Endodermal cell (in vitro differentiated cells): ENCODE data around the gene DBNDD2. TPM values are rescaled to one million over a fixed set of nuclear protein-coding genes. Genes with fewer than 3 reads are reported as not detected.

Experiments used
- DNase-seq: peaks from one replicate; pipeline ENCODE4 v3.0.0-alpha.2; 2017
- H3K27ac ChIP-seq: 2 replicates; pipeline ENCODE4 v1.5.1; 2013; ENCODE audit warnings: mild to moderate bottlenecking, low read depth, low read length, moderate library complexity
- H3K27me3 ChIP-seq: 2 replicates; pipeline ENCODE4 v1.6.1; 2013; ENCODE audit warnings: mild to moderate bottlenecking, low read length, moderate library complexity; ENCODE audit not compliant: insufficient read depth, control insufficient read depth, poor library complexity, severe bottlenecking
- H3K36me3 ChIP-seq: 2 replicates; pipeline ENCODE4 v1.7.0; 2013; ENCODE audit warnings: mild to moderate bottlenecking, low read length, moderate library complexity; ENCODE audit not compliant: control insufficient read depth, insufficient read depth
- H3K4me1 ChIP-seq: one replicate; pipeline ENCODE4 v1.7.0; 2013; ENCODE audit warnings: low read length; ENCODE audit not compliant: control insufficient read depth, insufficient read depth
- H3K4me3 ChIP-seq: 2 replicates; pipeline ENCODE4 v1.5.1; 2013; ENCODE audit warnings: mild to moderate bottlenecking, low read length, moderate library complexity
- H3K9ac ChIP-seq: 2 replicates; pipeline ENCODE4 v1.6.1; 2013; ENCODE audit warnings: mild to moderate bottlenecking, low read length, moderate library complexity; ENCODE audit not compliant: poor library complexity, severe bottlenecking; ENCODE audit errors: extremely low read depth
- H3K9me3 ChIP-seq: 2 replicates; pipeline ENCODE4 v1.6.1; 2013; ENCODE audit warnings: mild to moderate bottlenecking, low read length, moderate library complexity; ENCODE audit not compliant: control insufficient read depth
- H3K27ac Mint-ChIP-seq: 2 replicates; pipeline ENCODE4 v1.8.0; 2020; ENCODE audit warnings: mixed read lengths
- H3K27me3 Mint-ChIP-seq: 2 replicates; pipeline ENCODE4 v1.8.0; 2021; ENCODE audit warnings: mild to moderate bottlenecking, mixed read lengths; ENCODE audit not compliant: insufficient read depth
- H3K36me3 Mint-ChIP-seq: 2 replicates; pipeline ENCODE4 v1.8.0; 2020; ENCODE audit warnings: low read depth, mixed read lengths
- H3K4me1 Mint-ChIP-seq: 2 replicates; pipeline ENCODE4 v1.8.0; 2020; ENCODE audit warnings: mixed read lengths
- H3K4me3 Mint-ChIP-seq: 2 replicates; pipeline ENCODE4 v1.8.0; 2020; ENCODE audit warnings: mild to moderate bottlenecking, moderate library complexity, mixed read lengths
- H3K9me3 Mint-ChIP-seq: 2 replicates; pipeline ENCODE4 v1.8.0; 2020; ENCODE audit warnings: mild to moderate bottlenecking, mixed read lengths
- CTCF ChIP-seq: fragments of 200-600 bp; sonication (generic); conservative IDR thresholded peaks from 2 replicates; pipeline ENCODE4 v1.5.0; 2021; ENCODE audit warnings: antibody characterized with exemption, mild to moderate bottlenecking
- WGBS, 2 experiments: methylation state at CpG; one replicate each; pipeline versions ENCODE4 v1.1.5 to v1.1.7; 2013; ENCODE audit warnings: missing lambda C conversion rate in 2 of 2, mixed read lengths in 1 of 2; ENCODE audit not compliant: insufficient coverage in 1 of 2, insufficient read length in 1 of 2; 5-methylcytosine and 5-hydroxymethylcytosine counted together
- total RNA-seq, 2 donors: library from RNA; stranded (reverse); fragmentation: NEBNext Ultra II Directional in 1 of 2; extraction: Animal tissue kit (Norgen Biotek cat#: 25700) in 1 of 2; gene quantifications; 2 replicates in 1 of 2; 3 replicates in 1 of 2; pipeline ENCODE4 v1.2.1, GENCODE V29; 2021

Gene DBNDD2
- total RNA-seq, 2 donors from 2014 or later = 63.2 to 69.1 TPM

DNA sequence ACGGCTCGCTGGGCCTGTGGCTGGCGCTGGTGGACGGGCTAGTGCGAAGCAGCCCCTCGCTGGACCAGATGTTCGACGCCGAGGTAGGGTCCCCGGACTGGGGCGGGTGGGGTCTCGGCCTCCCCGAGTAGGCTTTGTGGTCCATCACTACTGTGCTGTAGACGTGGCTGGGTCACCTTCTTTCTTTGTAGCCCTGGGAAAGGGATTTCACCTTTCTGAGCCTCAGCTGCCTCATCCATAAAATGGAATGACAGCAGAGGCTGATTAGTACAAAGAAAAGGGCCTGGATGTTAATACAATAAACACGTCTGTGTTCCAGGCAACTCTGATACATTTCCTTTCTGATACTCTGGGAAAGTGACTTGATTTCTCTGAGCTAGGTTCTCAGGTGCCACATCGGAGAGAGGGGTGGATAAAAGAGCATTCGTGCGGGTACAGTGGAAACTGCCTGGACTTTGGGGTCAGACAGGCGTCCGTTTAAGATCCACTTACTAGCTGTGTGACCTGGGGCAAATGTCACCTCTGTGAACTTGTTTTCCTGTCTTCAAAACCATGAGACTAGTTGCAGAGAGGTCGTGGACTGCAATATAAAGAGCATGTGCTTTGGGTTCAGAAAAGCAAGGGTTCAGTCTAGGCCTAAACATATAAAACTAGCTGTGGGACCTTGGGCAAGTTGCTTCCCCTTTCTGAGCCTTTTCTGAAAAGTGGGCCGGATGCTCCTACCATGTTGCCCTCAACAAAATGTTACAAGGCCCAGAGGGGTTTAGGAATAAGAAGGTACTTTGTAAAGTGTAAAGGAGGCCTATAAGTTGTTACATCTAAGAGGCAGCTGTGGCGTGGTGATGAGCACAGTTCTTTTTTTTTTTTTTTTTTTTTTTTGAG, 44.2 kb upstream of the DBNDD2 start:
- peak; percentile 34 for DNase-seq
- 32 to 49% methylated on average over 10 to 23 of the region's 23 CpGs for WGBS, 2 experiments
- peak overlapping the region; percentile 82 for H3K27ac ChIP-seq

DNA sequence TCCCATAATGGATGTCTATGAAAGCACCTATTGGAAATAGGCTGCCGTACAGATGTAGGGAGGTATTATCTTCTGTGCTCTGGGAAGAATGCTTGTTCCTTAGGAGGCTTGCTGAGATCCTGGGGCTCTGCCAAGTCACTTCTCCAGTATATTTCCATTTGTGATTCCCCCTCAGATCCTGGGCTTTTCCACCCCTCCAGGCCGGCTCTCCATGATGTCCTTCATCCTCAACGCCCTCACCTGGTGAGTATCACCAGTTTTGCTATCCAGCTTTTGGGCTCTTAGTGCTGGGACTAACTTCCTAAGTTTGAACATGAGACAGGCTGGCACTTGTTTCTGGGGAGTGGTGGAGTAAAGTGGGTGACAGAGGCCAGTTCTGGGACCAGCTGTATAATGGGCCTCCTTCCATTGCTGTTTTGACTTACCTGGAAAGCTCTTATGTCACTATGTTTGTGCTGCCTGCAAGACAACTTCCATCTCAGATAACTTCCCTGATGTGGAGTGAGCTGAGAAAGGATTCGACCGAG, 42.6 kb upstream of the DBNDD2 start:
- no peak overlapping the region for H3K9ac ChIP-seq
- no peaks in the 10 kb centered on the region for H3K9me3 ChIP-seq
- Mint-ChIP-seq H3K27ac (no peak overlapping the region), H3K4me3 (no peak overlapping the region), H3K27me3 (no peaks in the 10 kb centered on the region), H3K9me3 (no peaks in the 10 kb centered on the region), H3K36me3 (peaks cover 28% of the 10 kb centered on the region), H3K4me1 (peaks cover 17% of the 10 kb centered on the region)
- no peaks in the 10 kb centered on the region for H3K27me3 ChIP-seq
- 97 to 100% methylated on average over 4 to 5 of the region's 5 CpGs for WGBS, 2 experiments
- no peak overlapping the region for H3K27ac ChIP-seq
- DNase-seq = peak; percentile 36
- H3K36me3 ChIP-seq = peaks cover 43% of the 10 kb centered on the region
- H3K4me1 ChIP-seq = peaks cover 7% of the 10 kb centered on the region
- H3K4me3 ChIP-seq = no peak overlapping the region
- TF ChIP-seq CTCF = no peak

More for the DNA sequence above, 44.2 kb upstream of the DBNDD2 start:
- Mint-ChIP-seq H3K4me3 (peak overlapping the region; percentile 98), H3K4me1 (peaks cover 17% of the 10 kb centered on the region), H3K27ac (peak overlapping the region; percentile 100), H3K9me3 (no peaks in the 10 kb centered on the region), H3K36me3 (peaks cover 28% of the 10 kb centered on the region), H3K27me3 (no peaks in the 10 kb centered on the region)
- H3K4me1 ChIP-seq = no peaks in the 10 kb centered on the region
- no peaks in the 10 kb centered on the region for H3K27me3 ChIP-seq
- H3K9ac ChIP-seq = peak overlapping the region; percentile 84
- H3K9me3 ChIP-seq = no peaks in the 10 kb centered on the region
- peaks cover 37% of the 10 kb centered on the region for H3K36me3 ChIP-seq
- peak overlapping the region; percentile 88 for H3K4me3 ChIP-seq
- no peak for TF ChIP-seq CTCF

GRCh38 chr20:45366192-45366591, 41.9 kb upstream of the DBNDD2 start:
- 100% methylated on average over 1 of the region's 1 CpG; no CpG with 5 or more reads in 1 of the 2 experiments for WGBS, 2 experiments

More at GRCh38 chr20:45366192-45366591, 41.9 kb upstream of the DBNDD2 start:
- no peaks in the 10 kb centered on the region for H3K27me3 ChIP-seq
- no peak for DNase-seq
- H3K9ac ChIP-seq = no peak overlapping the region
- H3K4me3 Mint-ChIP-seq = no peak overlapping the region
- H3K36me3 ChIP-seq = peaks cover 48% of the 10 kb centered on the region
- no peak overlapping the region for H3K27ac ChIP-seq
- no peaks in the 10 kb centered on the region for H3K9me3 ChIP-seq
- peaks cover 17% of the 10 kb centered on the region for H3K4me1 Mint-ChIP-seq
- TF ChIP-seq CTCF = no peak
- no peak overlapping the region for H3K4me3 ChIP-seq
- no peak overlapping the region for H3K27ac Mint-ChIP-seq
- no peaks in the 10 kb centered on the region for H3K9me3 Mint-ChIP-seq
- H3K27me3 Mint-ChIP-seq = no peaks in the 10 kb centered on the region
- peaks cover 10% of the 10 kb centered on the region for H3K4me1 ChIP-seq
- peaks cover 28% of the 10 kb centered on the region for H3K36me3 Mint-ChIP-seq
